SK-N-SH (cell line): ENCODE results near the gene PRR36. TPM values are rescaled to one million over a fixed set of nuclear protein-coding genes. Genes with fewer than 3 reads are reported as not detected.
A peak's percentile ranks its signal among the peaks of the same experiment; 100 is the strongest.

ENCODE experiments used
- CTCF ChIA-PET: fragments of 300-600, 350-600 bp; formaldehyde crosslinking; extraction: SDS; loops from one replicate; lab custom pipeline; 2021; lab: Yijun Ruan, JAX
- POLR2A ChIA-PET: fragments of 350-600 bp; sonication (Branson Sonifier 250); formaldehyde crosslinking; extraction: SDS; loops from one replicate; lab custom pipeline; 2020; ENCODE audit warnings: antibody characterized with exemption, inconsistent platforms; lab: Yijun Ruan, JAX
- DNase-seq: peaks from one replicate; pipeline ENCODE4 v3.0.0; 2012
- H2AFZ ChIP-seq: fragments of 200-600 bp; sonication (generic); 2 replicates; pipeline ENCODE4 v1.8.1; 2016; ENCODE audit warnings: antibody characterized with exemption, mild to moderate bottlenecking, low read depth
- H3F3A ChIP-seq: fragments of 200-600 bp; sonication (generic); replicated peaks from 2 replicates; pipeline ENCODE3; 2016; ENCODE audit warnings: antibody characterized with exemption, mild to moderate bottlenecking; ENCODE audit not compliant: insufficient read depth
- H3K27ac ChIP-seq, 2 experiments: fragments of 200-500 bp in 1 of 2; fragments of 200-600 bp in 1 of 2; sonication (Bioruptor generic) in 1 of 2; sonication (generic), shearing (Covaris generic) in 1 of 2; 2 replicates each; pipeline versions ENCODE4 v1.5.1 to v1.6.1; 2014 to 2016; ENCODE audit warnings: low read depth in 2 of 2, inconsistent platforms in 1 of 2, low read length in 1 of 2, mild to moderate bottlenecking in 1 of 2, mixed read lengths in 1 of 2
- H3K27me3 ChIP-seq: fragments of 200-600 bp; sonication (generic), shearing (Covaris generic); 2 replicates; pipeline ENCODE4 v1.6.1; 2016; ENCODE audit warnings: mixed run types; ENCODE audit not compliant: insufficient read depth
- H3K36me3 ChIP-seq, 2 experiments: fragments of 200-500 bp in 1 of 2; fragments of 200-600 bp in 1 of 2; sonication (Bioruptor generic) in 1 of 2; sonication (generic) in 1 of 2; replicated peaks in 1 of 2; 2 replicates each; pipeline versions ENCODE3 to v1.5.1; 2014 to 2016; ENCODE audit warnings: low read length in 1 of 2, mild to moderate bottlenecking in 1 of 2; ENCODE audit not compliant: insufficient read depth in 2 of 2, control insufficient read depth in 1 of 2
- H3K4me1 ChIP-seq, 2 experiments: fragments of 200-500 bp in 1 of 2; fragments of 200-600 bp in 1 of 2; sonication (Bioruptor generic) in 1 of 2; sonication (generic), shearing (Covaris generic) in 1 of 2; 2 replicates each; pipeline versions ENCODE4 v1.5.1 to v1.6.1; 2014 to 2016; ENCODE audit warnings: low read depth in 1 of 2, low read length in 1 of 2, mixed run types in 1 of 2; ENCODE audit not compliant: insufficient read depth in 2 of 2, control insufficient read depth in 1 of 2
- H3K4me2 ChIP-seq: fragments of 200-600 bp; sonication (generic), shearing (Covaris generic); 2 replicates; pipeline ENCODE4 v1.6.1; 2017; ENCODE audit warnings: mixed run types
- H3K4me3 ChIP-seq, 2 experiments: fragments of 200-500 bp in 1 of 2; fragments of 200-600 bp in 1 of 2; sonication (Bioruptor generic) in 1 of 2; sonication (generic), shearing (Covaris generic) in 1 of 2; 2 replicates each; pipeline versions ENCODE4 v1.5.1 to v1.8.1; 2014 to 2016; ENCODE audit warnings: low read depth in 2 of 2, inconsistent platforms in 1 of 2, low read length in 1 of 2, mild to moderate bottlenecking in 1 of 2, mixed read lengths in 1 of 2, moderate library complexity in 1 of 2
- H3K79me2 ChIP-seq: fragments of 200-600 bp; sonication (generic); 2 replicates; pipeline ENCODE4 v1.8.1; 2017; ENCODE audit warnings: mild to moderate bottlenecking; ENCODE audit not compliant: insufficient read depth
- H3K9ac ChIP-seq: fragments of 200-600 bp; sonication (generic); 2 replicates; pipeline ENCODE4 v1.6.1; 2017; ENCODE audit warnings: mixed run types
- H3K9me2 ChIP-seq: fragments of 200-600 bp; sonication (generic); 2 replicates; pipeline ENCODE4 v1.6.1; 2017; ENCODE audit warnings: mixed run types
- H3K9me3 ChIP-seq: fragments of 200-600 bp; sonication (generic); 2 replicates; pipeline ENCODE4 v1.6.1; 2017; ENCODE audit warnings: mixed run types, mild to moderate bottlenecking, moderate library complexity
- H4K20me1 ChIP-seq: fragments of 200-600 bp; sonication (generic); 2 replicates; pipeline ENCODE4 v1.6.1; 2017; ENCODE audit warnings: mild to moderate bottlenecking, mixed run types; ENCODE audit not compliant: insufficient read depth
- EP300 ChIP-seq, 2 experiments: IDR thresholded peaks; 2 replicates each; pipeline versions ENCODE4 v1.4.0 to v1.6.1; 2012; ENCODE audit warnings: borderline replicate concordance in 1 of 2, low read depth in 1 of 2, low read length in 1 of 2
- EZH2phosphoT487 ChIP-seq: fragments of 200-600 bp; sonication (generic); IDR thresholded peaks from 2 replicates; pipeline ENCODE4 v1.6.1; 2017; ENCODE audit warnings: low read depth, mixed run types, mild to moderate bottlenecking, antibody characterized with exemption, moderate library complexity, borderline replicate concordance
- FOSL2 ChIP-seq: IDR thresholded peaks from 2 replicates; pipeline ENCODE4 v1.4.0; 2012; ENCODE audit warnings: low read depth, mild to moderate bottlenecking, moderate library complexity, borderline replicate concordance
- FOXM1 ChIP-seq: IDR thresholded peaks from 2 replicates; pipeline ENCODE4 v1.4.0; 2012; ENCODE audit warnings: low read depth, mild to moderate bottlenecking
- GABPA ChIP-seq: IDR thresholded peaks from 2 replicates; pipeline ENCODE4 v1.4.0; 2012; ENCODE audit warnings: low read depth, mild to moderate bottlenecking
- GATA2 ChIP-seq: sonication (generic); formaldehyde crosslinking; IDR thresholded peaks from 2 replicates; pipeline ENCODE4 v1.5.0; 2020; ENCODE audit warnings: mild to moderate bottlenecking, missing genetic modification reagents
- JUND ChIP-seq: IDR thresholded peaks from 2 replicates; pipeline ENCODE4 v1.4.0; 2012
- MEF2A ChIP-seq: IDR thresholded peaks from 2 replicates; pipeline ENCODE4 v1.4.0; 2012; ENCODE audit warnings: low read depth, borderline replicate concordance
- MXI1 ChIP-seq: IDR thresholded peaks from 2 replicates; pipeline ENCODE4 v1.6.1; 2012; ENCODE audit warnings: mild to moderate bottlenecking, low read depth, low read length, improper control_type of control experiment
- NFIC ChIP-seq: IDR thresholded peaks from 2 replicates; pipeline ENCODE4 v1.4.0; 2012; ENCODE audit warnings: borderline replicate concordance
- NRF1 ChIP-seq: IDR thresholded peaks from 2 replicates; pipeline ENCODE4 v1.6.1; 2012; ENCODE audit warnings: low read depth, mild to moderate bottlenecking, low read length
- POLR2AphosphoS5 ChIP-seq: IDR thresholded peaks from 2 replicates; pipeline ENCODE4 v1.6.1; 2012; ENCODE audit warnings: low read depth, low read length
- RAD21 ChIP-seq: IDR thresholded peaks from 2 replicates; pipeline ENCODE4 v1.6.1; 2012; ENCODE audit warnings: mild to moderate bottlenecking, low read length
- RCOR1 ChIP-seq: fragments of 150-350 bp; IDR thresholded peaks from 2 replicates; pipeline ENCODE4 v1.6.1; 2017; ENCODE audit warnings: antibody characterized with exemption, low read length
- RXRA ChIP-seq: IDR thresholded peaks from 2 replicates; pipeline ENCODE4 v1.4.0; 2012; ENCODE audit warnings: low read depth, mild to moderate bottlenecking, borderline replicate concordance
- SIN3A ChIP-seq: IDR thresholded peaks from 2 replicates; pipeline ENCODE4 v1.6.1; 2012; ENCODE audit warnings: low read depth, mild to moderate bottlenecking, low read length, moderate library complexity, borderline replicate concordance
- TCF12 ChIP-seq: IDR thresholded peaks from 2 replicates; pipeline ENCODE4 v1.4.0; 2012
- TEAD4 ChIP-seq: IDR thresholded peaks from 2 replicates; pipeline ENCODE4 v1.4.0; 2012; ENCODE audit warnings: mild to moderate bottlenecking, borderline replicate concordance; ENCODE audit not compliant: insufficient read depth
- YY1 ChIP-seq: IDR thresholded peaks from 2 replicates; pipeline ENCODE4 v1.4.0; 2012; ENCODE audit warnings: low read depth, mild to moderate bottlenecking
- WGBS: methylation state at CpG from one replicate; pipeline ENCODE4 v1.1.6; 2017; ENCODE audit warnings: low lambda C conversion rate; 5-methylcytosine and 5-hydroxymethylcytosine counted together
- polyA plus RNA-seq, 3 experiments: library from polyadenylated mRNA; depleted of rRNA; stranded (reverse); fragments of >200 nt; gene quantifications; 2 replicates each; pipeline ENCODE4 v1.2.3, GENCODE V29; 2012
- TF ChIP-seq, protein P1 (sequence below): IDR thresholded peaks from 2 replicates; pipeline ENCODE4 v1.4.0; 2012; ENCODE audit warnings: low read depth
- TF ChIP-seq, protein P2 (sequence below): IDR thresholded peaks from 2 replicates; pipeline ENCODE4; 2012
- TF ChIP-seq, protein P3 (sequence below): IDR thresholded peaks from 2 replicates; pipeline ENCODE4 v1.6.1; 2012; ENCODE audit warnings: mild to moderate bottlenecking, low read depth, low read length, moderate library complexity
- TF ChIP-seq, protein P4 (sequence below): fragments of 150-350 bp; IDR thresholded peaks from 2 replicates; pipeline ENCODE4 v1.6.1; 2017; ENCODE audit warnings: antibody characterized with exemption, low read length, low read depth, borderline replicate concordance
- TF ChIP-seq, protein P5 (sequence below): fragments of 150-350 bp; IDR thresholded peaks from 2 replicates; pipeline ENCODE4 v1.6.1; 2016; ENCODE audit warnings: mild to moderate bottlenecking, low read depth, low read length
- TF ChIP-seq, protein P6 (sequence below): IDR thresholded peaks from 2 replicates; pipeline ENCODE4 v1.4.0; 2012; ENCODE audit warnings: low read depth, borderline replicate concordance

The PRR36 gene
- polyA plus RNA-seq, 1 of the 3 experiments (the other 2 are of a cell fraction), result 0.18 TPM

DNA sequence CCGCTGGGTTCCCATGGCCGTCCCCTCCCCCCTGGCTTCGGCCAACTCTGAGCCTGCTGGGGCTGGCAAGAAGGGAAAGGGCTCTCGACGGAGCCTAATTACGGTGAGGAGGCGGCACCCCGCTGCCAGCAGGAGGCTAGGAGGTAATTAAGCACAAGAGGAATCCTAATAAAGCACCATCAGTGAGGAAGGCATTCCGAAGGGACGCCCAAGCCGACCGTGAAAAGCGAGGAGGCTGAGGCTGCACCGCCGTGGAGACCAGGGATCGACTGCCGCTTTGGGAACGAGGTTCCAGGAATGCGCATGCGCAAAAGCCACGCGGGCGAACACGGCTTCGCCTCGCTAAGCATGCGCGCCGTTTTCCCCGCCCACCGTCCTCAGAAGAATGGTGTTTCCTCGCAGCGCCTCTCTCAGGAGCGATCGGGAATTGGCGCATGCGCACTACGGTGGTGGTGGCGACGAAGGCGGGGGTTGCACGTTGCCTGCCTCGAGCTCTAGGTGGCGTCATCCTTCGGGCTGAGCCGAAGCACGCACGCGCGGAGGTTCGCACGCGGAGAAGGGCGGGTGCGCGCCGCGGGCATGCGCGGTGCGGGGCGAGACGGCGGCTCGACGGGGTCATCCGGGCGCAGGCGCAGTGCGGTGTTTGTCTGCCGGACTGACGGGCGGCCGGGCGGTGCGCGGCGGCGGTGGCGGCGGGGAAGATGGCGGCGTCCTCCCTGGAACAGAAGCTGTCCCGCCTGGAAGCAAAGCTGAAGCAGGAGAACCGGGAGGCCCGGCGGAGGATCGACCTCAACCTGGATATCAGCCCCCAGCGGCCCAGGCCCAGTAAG is 29.3 kb upstream of the PRR36 start, which contains the start of gene MAP2K7:
Gene MAP2K7 (plus strand): TSS at position 634 of the 830 bp plus-strand sequence. CDS start 68 bp downstream, at position 702.
- peaks cover 43% of the 10 kb centered on the region for H3K79me2 ChIP-seq
- peak within 1 kb of the TSS; percentile 68 to 89; a peak in 3 of 4 replicates for H3K27ac ChIP-seq
- H3K4me1 ChIP-seq, result peaks cover 0 to 19% of the 10 kb centered on the region in 2 experiments; a peak in 2 of 4 replicates
- no peaks in the 10 kb centered on the region for H3K27me3 ChIP-seq
- H3F3A ChIP-seq, result no peaks in the 10 kb centered on the region
- H3K9me3 ChIP-seq, result no peaks in the 10 kb centered on the region
- ChIA-PET POLR2A (interaction anchor here (0.7 to 1.6 kb wide), 5 partner anchors 13 to 41 kb away, joined by 3 to 8 read pairs (median 4); partner anchors contain the start of genes SNAPC2 and TIMM44), CTCF (interaction anchor here (0.8 to 2.3 kb wide), 9 partner anchors 9 to 73 kb away, joined by 3 to 26 read pairs (median 4); partner anchors contain the start of gene SNAPC2)
- WGBS, result 1% methylated on average over 17 of the region's 89 CpGs
- H3K9me2 ChIP-seq, result no peaks in the 10 kb centered on the region
- H3K9ac ChIP-seq, result peak within 1 kb of the TSS; percentile 78
- H3K4me2 ChIP-seq, result peak within 1 kb of the TSS; percentile 97
- H3K36me3 ChIP-seq, result peaks cover 0 to 3% of the 10 kb centered on the region in 2 experiments
- DNase-seq, result peak; percentile 99
- H2AFZ ChIP-seq, result peak within 1 kb of the TSS; percentile 93
- peak within 1 kb of the TSS; percentile 80 to 87 for H3K4me3 ChIP-seq
- peaks cover 36% of the 10 kb centered on the region for H4K20me1 ChIP-seq
- TF ChIP-seq POLR2AphosphoS5, result peak; percentile 98
- TF ChIP-seq EZH2phosphoT487, result no peak
- no peak for TF ChIP-seq RXRA
- no peak for TF ChIP-seq JUND
- no peak for TF ChIP-seq FOSL2
- TF ChIP-seq YY1, result peak; percentile 84
- TF ChIP-seq, protein P1, sequence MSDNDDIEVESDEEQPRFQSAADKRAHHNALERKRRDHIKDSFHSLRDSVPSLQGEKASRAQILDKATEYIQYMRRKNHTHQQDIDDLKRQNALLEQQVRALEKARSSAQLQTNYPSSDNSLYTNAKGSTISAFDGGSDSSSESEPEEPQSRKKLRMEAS, result peak; percentile 93
- TF ChIP-seq MEF2A, result no peak
- no peak for TF ChIP-seq EP300 (IDR thresholded peaks at IDR 0.05; ENCODE audit: borderline replicate concordance in 1 of 2, low read depth in 1 of 2, low read length in 1 of 2)
- TF ChIP-seq, protein P2, sequence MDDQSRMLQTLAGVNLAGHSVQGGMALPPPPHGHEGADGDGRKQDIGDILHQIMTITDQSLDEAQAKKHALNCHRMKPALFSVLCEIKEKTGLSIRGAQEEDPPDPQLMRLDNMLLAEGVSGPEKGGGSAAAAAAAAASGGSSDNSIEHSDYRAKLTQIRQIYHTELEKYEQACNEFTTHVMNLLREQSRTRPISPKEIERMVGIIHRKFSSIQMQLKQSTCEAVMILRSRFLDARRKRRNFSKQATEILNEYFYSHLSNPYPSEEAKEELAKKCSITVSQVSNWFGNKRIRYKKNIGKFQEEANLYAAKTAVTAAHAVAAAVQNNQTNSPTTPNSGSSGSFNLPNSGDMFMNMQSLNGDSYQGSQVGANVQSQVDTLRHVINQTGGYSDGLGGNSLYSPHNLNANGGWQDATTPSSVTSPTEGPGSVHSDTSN, result peak; percentile 9; the same call in 1 of the 2 replicates
- no peak for TF ChIP-seq TCF12
- TF ChIP-seq, protein P3, sequence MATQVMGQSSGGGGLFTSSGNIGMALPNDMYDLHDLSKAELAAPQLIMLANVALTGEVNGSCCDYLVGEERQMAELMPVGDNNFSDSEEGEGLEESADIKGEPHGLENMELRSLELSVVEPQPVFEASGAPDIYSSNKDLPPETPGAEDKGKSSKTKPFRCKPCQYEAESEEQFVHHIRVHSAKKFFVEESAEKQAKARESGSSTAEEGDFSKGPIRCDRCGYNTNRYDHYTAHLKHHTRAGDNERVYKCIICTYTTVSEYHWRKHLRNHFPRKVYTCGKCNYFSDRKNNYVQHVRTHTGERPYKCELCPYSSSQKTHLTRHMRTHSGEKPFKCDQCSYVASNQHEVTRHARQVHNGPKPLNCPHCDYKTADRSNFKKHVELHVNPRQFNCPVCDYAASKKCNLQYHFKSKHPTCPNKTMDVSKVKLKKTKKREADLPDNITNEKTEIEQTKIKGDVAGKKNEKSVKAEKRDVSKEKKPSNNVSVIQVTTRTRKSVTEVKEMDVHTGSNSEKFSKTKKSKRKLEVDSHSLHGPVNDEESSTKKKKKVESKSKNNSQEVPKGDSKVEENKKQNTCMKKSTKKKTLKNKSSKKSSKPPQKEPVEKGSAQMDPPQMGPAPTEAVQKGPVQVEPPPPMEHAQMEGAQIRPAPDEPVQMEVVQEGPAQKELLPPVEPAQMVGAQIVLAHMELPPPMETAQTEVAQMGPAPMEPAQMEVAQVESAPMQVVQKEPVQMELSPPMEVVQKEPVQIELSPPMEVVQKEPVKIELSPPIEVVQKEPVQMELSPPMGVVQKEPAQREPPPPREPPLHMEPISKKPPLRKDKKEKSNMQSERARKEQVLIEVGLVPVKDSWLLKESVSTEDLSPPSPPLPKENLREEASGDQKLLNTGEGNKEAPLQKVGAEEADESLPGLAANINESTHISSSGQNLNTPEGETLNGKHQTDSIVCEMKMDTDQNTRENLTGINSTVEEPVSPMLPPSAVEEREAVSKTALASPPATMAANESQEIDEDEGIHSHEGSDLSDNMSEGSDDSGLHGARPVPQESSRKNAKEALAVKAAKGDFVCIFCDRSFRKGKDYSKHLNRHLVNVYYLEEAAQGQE, result no peak
- no peak for TF ChIP-seq FOXM1
- no peak for TF ChIP-seq GATA2
- no peak for TF ChIP-seq NFIC
- peak; percentile 54 for TF ChIP-seq RAD21
- TF ChIP-seq TEAD4, result no peak
- TF ChIP-seq, protein P4, sequence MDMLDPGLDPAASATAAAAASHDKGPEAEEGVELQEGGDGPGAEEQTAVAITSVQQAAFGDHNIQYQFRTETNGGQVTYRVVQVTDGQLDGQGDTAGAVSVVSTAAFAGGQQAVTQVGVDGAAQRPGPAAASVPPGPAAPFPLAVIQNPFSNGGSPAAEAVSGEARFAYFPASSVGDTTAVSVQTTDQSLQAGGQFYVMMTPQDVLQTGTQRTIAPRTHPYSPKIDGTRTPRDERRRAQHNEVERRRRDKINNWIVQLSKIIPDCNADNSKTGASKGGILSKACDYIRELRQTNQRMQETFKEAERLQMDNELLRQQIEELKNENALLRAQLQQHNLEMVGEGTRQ, result no peak
- TF ChIP-seq NRF1, result peak; percentile 91
- peak; percentile 24; the same call in 1 of the 2 replicates for TF ChIP-seq SIN3A
- TF ChIP-seq GABPA, result no peak
- TF ChIP-seq, protein P5, sequence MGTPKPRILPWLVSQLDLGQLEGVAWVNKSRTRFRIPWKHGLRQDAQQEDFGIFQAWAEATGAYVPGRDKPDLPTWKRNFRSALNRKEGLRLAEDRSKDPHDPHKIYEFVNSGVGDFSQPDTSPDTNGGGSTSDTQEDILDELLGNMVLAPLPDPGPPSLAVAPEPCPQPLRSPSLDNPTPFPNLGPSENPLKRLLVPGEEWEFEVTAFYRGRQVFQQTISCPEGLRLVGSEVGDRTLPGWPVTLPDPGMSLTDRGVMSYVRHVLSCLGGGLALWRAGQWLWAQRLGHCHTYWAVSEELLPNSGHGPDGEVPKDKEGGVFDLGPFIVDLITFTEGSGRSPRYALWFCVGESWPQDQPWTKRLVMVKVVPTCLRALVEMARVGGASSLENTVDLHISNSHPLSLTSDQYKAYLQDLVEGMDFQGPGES, result no peak
- peak; percentile 74 for TF ChIP-seq MXI1
- TF ChIP-seq RCOR1, result 0 out of 2 replicates have a peak, but pooled peaks have one; percentile 7
- TF ChIP-seq, protein P6, sequence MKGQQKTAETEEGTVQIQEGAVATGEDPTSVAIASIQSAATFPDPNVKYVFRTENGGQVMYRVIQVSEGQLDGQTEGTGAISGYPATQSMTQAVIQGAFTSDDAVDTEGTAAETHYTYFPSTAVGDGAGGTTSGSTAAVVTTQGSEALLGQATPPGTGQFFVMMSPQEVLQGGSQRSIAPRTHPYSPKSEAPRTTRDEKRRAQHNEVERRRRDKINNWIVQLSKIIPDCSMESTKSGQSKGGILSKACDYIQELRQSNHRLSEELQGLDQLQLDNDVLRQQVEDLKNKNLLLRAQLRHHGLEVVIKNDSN, result no peak
